Measurements from ENCODE around the gene PDGFB.

The PDGFB gene

GRCh38 chr22:39244496-39245129 is at the start of gene PDGFB:
PDGFB (minus strand) TSS chr22:39244982; CDS start chr22:39243963, 1,019 bp downstream.
- peak in 1 of 2 experiments; percentile 14 for DNase-seq

- no peak for DNase-seq
Observed at GRCh38 chr22:39293766-39294368, 49.1 kb upstream of the PDGFB start.

GRCh38 chr22:39292561-39293074 is 47.8 kb upstream of the PDGFB start:
- DNase-seq: no peak

GRCh38 chr22:39292031-39292462 is 47.3 kb upstream of the PDGFB start:
- no peak for DNase-seq

GRCh38 chr22:39291523-39291922 is 46.7 kb upstream of the PDGFB start:
- no peak for DNase-seq

- DNase-seq: no peak
Observed at GRCh38 chr22:39290724-39291161, 46.0 kb upstream of the PDGFB start.

GRCh38 chr22:39289975-39290720 is 45.4 kb upstream of the PDGFB start:
- no peak for DNase-seq

GRCh38 chr22:39289533-39289932 is 44.8 kb upstream of the PDGFB start:
- no peak for DNase-seq

GRCh38 chr22:39288135-39288898 is 43.5 kb upstream of the PDGFB start:
- no peak for DNase-seq

GRCh38 chr22:39287076-39287725 is 42.4 kb upstream of the PDGFB start:
- no peak for DNase-seq

- no peak for DNase-seq
Observed at GRCh38 chr22:39284983-39285382, 40.2 kb upstream of the PDGFB start.

GRCh38 chr22:39284142-39284980 is 39.6 kb upstream of the PDGFB start:
- DNase-seq: no peak

GRCh38 chr22:39283322-39284141 is 38.8 kb upstream of the PDGFB start:
- DNase-seq: no peak

GRCh38 chr22:39282645-39283321 is 38.0 kb upstream of the PDGFB start:
- DNase-seq: no peak

- DNase-seq: no peak
Observed at GRCh38 chr22:39281126-39281525, 36.3 kb upstream of the PDGFB start.

- DNase-seq: no peak
Observed at GRCh38 chr22:39280250-39280649, 35.5 kb upstream of the PDGFB start.

GRCh38 chr22:39279170-39279850 is 34.5 kb upstream of the PDGFB start:
- no peak for DNase-seq

GRCh38 chr22:39278040-39278439 is 33.3 kb upstream of the PDGFB start:
- DNase-seq: no peak

GRCh38 chr22:39277142-39277607 is 32.4 kb upstream of the PDGFB start:
- no peak for DNase-seq

Data from NCI-H524 (cell line).